T1000 (cell line): ENCODE results near the gene MME.
A peak's percentile ranks its signal among the peaks of the same experiment; 100 is the strongest.
"Not testable (repeated sequence)": the region's sequence is repeated elsewhere in the genome, so short reads cannot be mapped to it uniquely, and the experiment has no call there.

Source experiments
- DNase-seq: peaks from one replicate; lab custom pipeline; 2025; ENCODE audit warnings: mixed read lengths; lab: John Stamatoyannopoulos, UW

Gene MME

GRCh38 chr3:155193868-155194267 is 113.7 kb downstream of the MME start:
- DNase-seq = no peak

GRCh38 chr3:155194973-155195957 is 115.1 kb downstream of the MME start:
- DNase-seq = no peak

- DNase-seq = no peak
Measured at GRCh38 chr3:155196131-155197021, 116.3 kb downstream of the MME start.

GRCh38 chr3:155197786-155198185 is 117.7 kb downstream of the MME start:
- DNase-seq = no peak

- DNase-seq = no peak
Measured at GRCh38 chr3:155202626-155203025, 122.5 kb downstream of the MME start.

- no peak for DNase-seq
Measured at GRCh38 chr3:155204851-155205250, 124.7 kb downstream of the MME start.

- no peak for DNase-seq
Measured at GRCh38 chr3:155208183-155208800, 128.2 kb downstream of the MME start.

GRCh38 chr3:155210736-155211135 is 130.6 kb downstream of the MME start:
- DNase-seq = no peak

- no peak for DNase-seq
Measured at GRCh38 chr3:155211266-155211665, 131.1 kb downstream of the MME start.

GRCh38 chr3:155211940-155212339 is 131.8 kb downstream of the MME start:
- DNase-seq = no peak

- not testable (repeated sequence) for DNase-seq
Measured at GRCh38 chr3:155216007-155216406, 135.9 kb downstream of the MME start.

- DNase-seq = no peak
Measured at GRCh38 chr3:155217591-155217990, 137.5 kb downstream of the MME start.

- no peak for DNase-seq
Measured at GRCh38 chr3:155218462-155218861, 138.3 kb downstream of the MME start.

- DNase-seq = no peak
Measured at GRCh38 chr3:155219106-155219505, 139.0 kb downstream of the MME start.

- no peak for DNase-seq
Measured at GRCh38 chr3:155225417-155225816, 145.3 kb downstream of the MME start.

- DNase-seq = no peak
Measured at GRCh38 chr3:155227141-155227540, 147.0 kb downstream of the MME start.

- no peak for DNase-seq
Measured at GRCh38 chr3:155228676-155229075, 148.6 kb downstream of the MME start.

GRCh38 chr3:155229086-155229485 is 149.0 kb downstream of the MME start:
- DNase-seq = no peak

GRCh38 chr3:155230382-155230781 is 150.3 kb downstream of the MME start:
- DNase-seq = no peak

- DNase-seq = no peak
Measured at GRCh38 chr3:155231792-155232191, 151.7 kb downstream of the MME start.

GRCh38 chr3:155232605-155233004 is 152.5 kb downstream of the MME start:
- DNase-seq = peak; percentile 22

- DNase-seq = no peak
Measured at GRCh38 chr3:155233213-155233612, 153.1 kb downstream of the MME start.
